Measurements from ENCODE around the gene SNX10.

SNX10 gene

GRCh38 chr7:26345837-26346236 is 54.2 kb downstream of the SNX10 start:
- no peak overlapping the region for H3K9ac ChIP-seq (ENCODE audit: low read length)
- TF ChIP-seq CTCF (IDR thresholded peaks at IDR 0.05; ENCODE audit: low read length) (no peak), EZH2 (IDR thresholded peaks at IDR 0.05; ENCODE audit: borderline replicate concordance, low read length) (no peak)
- no peak overlapping the region for H3K4me3 ChIP-seq (ENCODE audit: low read depth, low read length, poor library complexity, severe bottlenecking)
- no peak overlapping the region for H3K4me2 ChIP-seq (ENCODE audit: low read length)
- peaks cover 5% of the 10 kb centered on the region for H3K79me2 ChIP-seq (ENCODE audit: insufficient read depth, low read length)
- no peaks in the 10 kb centered on the region for H3K9me3 ChIP-seq (ENCODE audit: low read length)
- no peak overlapping the region for H2AFZ ChIP-seq (ENCODE audit: low read length)
- H3F3A ChIP-seq (ENCODE audit: insufficient read depth, low read length): no peaks in the 10 kb centered on the region
- H3K27ac ChIP-seq (ENCODE audit: low read depth, low read length, poor library complexity, severe bottlenecking): no peak overlapping the region
- no peaks in the 10 kb centered on the region for H3K4me1 ChIP-seq (ENCODE audit: insufficient read depth, low read length, severe bottlenecking)
- no peaks in the 10 kb centered on the region for H4K20me1 ChIP-seq (ENCODE audit: insufficient read depth, low read length)
- peaks cover 54% of the 10 kb centered on the region for H3K36me3 ChIP-seq (ENCODE audit: insufficient read depth, low read length)
- H3K9me2 ChIP-seq (ENCODE audit: low read depth, low read length): no peaks in the 10 kb centered on the region
- H3K27me3 ChIP-seq (ENCODE audit: insufficient read depth, low read length): no peaks in the 10 kb centered on the region

- Histone ChIP-seq H3K27ac (ENCODE audit: low read depth, low read length, poor library complexity, severe bottlenecking) (no peak overlapping the region), H3K4me2 (ENCODE audit: low read length) (no peak overlapping the region), H3K27me3 (ENCODE audit: insufficient read depth, low read length) (no peaks in the 10 kb centered on the region), H3K79me2 (ENCODE audit: insufficient read depth, low read length) (no peaks in the 10 kb centered on the region), H4K20me1 (ENCODE audit: insufficient read depth, low read length) (no peaks in the 10 kb centered on the region), H3K36me3 (ENCODE audit: insufficient read depth, low read length) (peaks cover 59% of the 10 kb centered on the region), H3K4me3 (ENCODE audit: low read depth, low read length, poor library complexity, severe bottlenecking) (no peak overlapping the region), H3K9ac (ENCODE audit: low read length) (no peak overlapping the region), H2AFZ (ENCODE audit: low read length) (no peak overlapping the region), H3F3A (ENCODE audit: insufficient read depth, low read length) (no peaks in the 10 kb centered on the region), H3K9me2 (ENCODE audit: low read depth, low read length) (no peaks in the 10 kb centered on the region), H3K9me3 (ENCODE audit: low read length) (no peaks in the 10 kb centered on the region), H3K4me1 (ENCODE audit: insufficient read depth, low read length, severe bottlenecking) (no peaks in the 10 kb centered on the region)
- TF ChIP-seq EZH2 (IDR thresholded peaks at IDR 0.05; ENCODE audit: borderline replicate concordance, low read length) (no peak), CTCF (IDR thresholded peaks at IDR 0.05; ENCODE audit: low read length) (no peak)
These were observed 55.0 kb downstream of the SNX10 start for GRCh38 chr7:26346611-26347203.

GRCh38 chr7:26348234-26348851 is 56.7 kb downstream of the SNX10 start:
- no peaks in the 10 kb centered on the region for H3K79me2 ChIP-seq (ENCODE audit: insufficient read depth, low read length)
- H2AFZ ChIP-seq (ENCODE audit: low read length): no peak overlapping the region
- peaks cover 72% of the 10 kb centered on the region for H3K36me3 ChIP-seq (ENCODE audit: insufficient read depth, low read length)
- H3K9ac ChIP-seq (ENCODE audit: low read length): no peak overlapping the region
- H3K27ac ChIP-seq (ENCODE audit: low read depth, low read length, poor library complexity, severe bottlenecking): no peak overlapping the region
- H3K4me1 ChIP-seq (ENCODE audit: insufficient read depth, low read length, severe bottlenecking): no peaks in the 10 kb centered on the region
- no peaks in the 10 kb centered on the region for H3K9me2 ChIP-seq (ENCODE audit: low read depth, low read length)
- no peaks in the 10 kb centered on the region for H3K9me3 ChIP-seq (ENCODE audit: low read length)
- no peaks in the 10 kb centered on the region for H3K27me3 ChIP-seq (ENCODE audit: insufficient read depth, low read length)
- TF ChIP-seq CTCF (IDR thresholded peaks at IDR 0.05; ENCODE audit: low read length) (no peak), EZH2 (IDR thresholded peaks at IDR 0.05; ENCODE audit: borderline replicate concordance, low read length) (no peak)
- H3K4me2 ChIP-seq (ENCODE audit: low read length): no peak overlapping the region
- H3F3A ChIP-seq (ENCODE audit: insufficient read depth, low read length): no peaks in the 10 kb centered on the region
- no peaks in the 10 kb centered on the region for H4K20me1 ChIP-seq (ENCODE audit: insufficient read depth, low read length)
- H3K4me3 ChIP-seq (ENCODE audit: low read depth, low read length, poor library complexity, severe bottlenecking): no peak overlapping the region

Data from OCI-LY1 (cell line).